ENCODE data around the gene APOA5. TPM values are rescaled to one million over a fixed set of nuclear protein-coding genes. Genes with fewer than 3 reads are reported as not detected.

APOA5 gene
- polyA plus RNA-seq, 3 donors: not detected

DNA sequence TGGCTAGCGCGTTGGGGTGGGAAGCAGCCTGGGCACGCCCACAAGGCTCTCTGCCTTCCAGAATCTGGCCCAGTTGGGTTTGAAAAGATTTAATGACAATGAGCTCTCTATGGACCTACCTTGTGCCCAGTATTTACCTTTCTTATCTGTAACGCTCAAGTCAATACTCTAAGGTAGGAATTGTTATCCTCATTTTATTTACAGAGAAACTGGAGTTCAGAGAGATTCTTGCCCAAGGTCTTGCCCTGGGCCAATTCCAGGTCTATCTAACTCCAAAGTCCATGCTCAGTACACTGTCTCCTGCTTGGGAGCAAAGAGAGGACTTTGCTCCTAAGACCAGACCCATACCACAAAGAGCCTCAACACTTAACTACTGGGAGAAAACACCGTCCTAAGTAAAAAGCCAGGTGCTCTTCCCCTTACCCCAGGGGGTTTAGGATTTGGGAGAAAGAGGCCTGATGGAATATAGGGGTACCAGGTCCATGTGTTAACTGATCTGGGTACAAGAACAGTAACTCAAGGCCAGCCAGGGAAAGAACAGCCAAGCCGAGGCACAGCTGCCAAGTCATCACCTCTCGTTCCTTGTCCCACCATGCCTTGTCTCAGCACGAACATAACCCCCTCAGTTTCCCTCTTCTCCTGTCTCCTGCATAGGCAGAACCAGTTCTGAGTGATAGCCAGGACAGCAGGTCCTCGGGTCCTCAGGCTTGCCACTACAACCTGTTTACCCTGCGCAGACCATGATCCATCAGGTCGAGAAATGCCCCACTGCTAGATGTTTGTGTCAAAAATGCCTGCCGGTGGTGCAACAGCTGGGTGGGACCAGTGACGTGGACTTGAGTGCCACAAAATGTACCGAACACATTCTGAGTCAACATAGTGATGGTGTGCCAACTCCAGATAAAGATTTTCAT is 16.8 kb upstream of the APOA5 start:
- H3K4me1 Mint-ChIP-seq: no peaks in the 10 kb centered on the region
- TF ChIP-seq CTCF (IDR thresholded peaks at IDR 0.05): no peak
- Histone ChIP-seq H3K79me2 (ENCODE audit: insufficient read depth, low read length) (no peaks in the 10 kb centered on the region), H3K27ac (ENCODE audit: low read depth in 1 of 2, low read length in 2 of 2) (no peak overlapping the region), H3K4me2 (replicated peaks; ENCODE audit: extremely low read depth, low read length, poor library complexity, severe bottlenecking) (no peak overlapping the region), H2AFZ (ENCODE audit: insufficient read depth, low read depth, low read length, poor library complexity, severe bottlenecking) (no peak overlapping the region), H3K4me3 (replicated peaks in 1 of 3; ENCODE audit: low read depth in 2 of 3, low read length in 3 of 3) (no peak overlapping the region), H3K9me3 (replicated peaks in 1 of 2; ENCODE audit: control insufficient read depth in 1 of 2, insufficient read depth in 1 of 2, low read length in 2 of 2) (no peaks in the 10 kb centered on the region), H3K27me3 (ENCODE audit: control insufficient read depth in 2 of 2, insufficient read depth in 2 of 2, low read length in 2 of 2) (no peaks in the 10 kb centered on the region), H3K4me1 (ENCODE audit: control insufficient read depth in 1 of 2, insufficient read depth in 2 of 2, low read length in 2 of 2) (no peaks in the 10 kb centered on the region), H4K20me1 (ENCODE audit: insufficient read depth, low read length) (no peaks in the 10 kb centered on the region), H3K9ac (ENCODE audit: insufficient read depth, low read length, poor library complexity, severe bottlenecking) (no peak overlapping the region), H3K36me3 (replicated peaks in 1 of 2; ENCODE audit: control insufficient read depth in 1 of 2, insufficient read depth in 2 of 2, low read length in 2 of 2) (no peaks in the 10 kb centered on the region)
- no peaks in the 10 kb centered on the region for H3K36me3 Mint-ChIP-seq
- no peak overlapping the region for H3K27ac Mint-ChIP-seq
- 91% methylated on average over 10 of the region's 14 CpGs for WGBS (ENCODE audit: insufficient coverage)
- peaks cover 0 to 4% (median 0%) of the 10 kb centered on the region in 7 donors for H3K9me3 Mint-ChIP-seq
- H3K27me3 Mint-ChIP-seq (ENCODE audit: low read depth in 3 of 3): peaks cover 3 to 8% (median 3%) of the 10 kb centered on the region in 3 donors
- intact Hi-C loops (cut with micrococcal nuclease): no loop called here
- no peak overlapping the region for H3K4me3 Mint-ChIP-seq
- no peak for DNase-seq

DNA sequence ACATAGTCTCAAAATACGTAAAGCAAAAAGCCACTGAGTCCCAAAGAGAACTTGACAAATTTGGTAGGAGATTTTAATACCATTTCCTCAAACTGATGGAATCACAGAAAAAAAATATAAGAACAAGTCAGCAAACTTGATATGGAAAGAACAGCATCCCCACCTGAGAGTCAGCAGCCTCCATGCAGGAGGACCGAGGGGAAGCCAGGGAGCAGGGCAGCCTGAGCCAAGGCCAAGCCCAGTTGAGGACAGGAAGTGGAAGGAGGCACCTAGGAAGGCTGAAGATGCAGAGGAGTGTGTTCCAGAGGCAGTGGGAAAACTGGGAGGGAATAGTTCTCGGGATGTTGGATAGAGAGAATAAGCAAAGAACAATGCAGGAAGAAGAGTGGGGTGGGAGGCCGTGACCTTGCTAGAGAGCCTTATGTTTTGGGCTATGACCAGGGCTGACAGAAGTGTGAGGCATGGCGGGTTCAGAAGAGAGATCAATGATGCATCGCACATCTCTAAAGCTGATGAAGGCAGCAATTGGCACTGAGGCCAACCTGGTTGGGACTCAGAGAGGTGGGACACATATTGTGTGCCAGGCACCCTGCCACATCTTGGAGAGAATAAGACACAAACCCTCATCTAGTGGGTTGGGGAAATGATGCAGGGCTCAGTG is 16.1 kb upstream of the APOA5 start:
- Histone ChIP-seq H3K9me3 (replicated peaks in 1 of 2; ENCODE audit: control insufficient read depth in 1 of 2, insufficient read depth in 1 of 2, low read length in 2 of 2) (no peaks in the 10 kb centered on the region), H2AFZ (ENCODE audit: insufficient read depth, low read depth, low read length, poor library complexity, severe bottlenecking) (no peak overlapping the region), H4K20me1 (ENCODE audit: insufficient read depth, low read length) (no peaks in the 10 kb centered on the region), H3K79me2 (ENCODE audit: insufficient read depth, low read length) (no peaks in the 10 kb centered on the region), H3K4me2 (replicated peaks; ENCODE audit: extremely low read depth, low read length, poor library complexity, severe bottlenecking) (no peak overlapping the region), H3K9ac (ENCODE audit: insufficient read depth, low read length, poor library complexity, severe bottlenecking) (no peak overlapping the region), H3K4me1 (ENCODE audit: control insufficient read depth in 1 of 2, insufficient read depth in 2 of 2, low read length in 2 of 2) (no peaks in the 10 kb centered on the region), H3K4me3 (replicated peaks in 1 of 3; ENCODE audit: low read depth in 2 of 3, low read length in 3 of 3) (no peak overlapping the region), H3K27me3 (ENCODE audit: control insufficient read depth in 2 of 2, insufficient read depth in 2 of 2, low read length in 2 of 2) (no peaks in the 10 kb centered on the region), H3K27ac (ENCODE audit: low read depth in 1 of 2, low read length in 2 of 2) (no peak overlapping the region), H3K36me3 (replicated peaks in 1 of 2; ENCODE audit: control insufficient read depth in 1 of 2, insufficient read depth in 2 of 2, low read length in 2 of 2) (no peaks in the 10 kb centered on the region)
- Mint-ChIP-seq H3K27ac (no peak overlapping the region), H3K27me3 (ENCODE audit: low read depth in 3 of 3) (peaks cover 3 to 8% (median 4%) of the 10 kb centered on the region in 3 donors), H3K36me3 (no peaks in the 10 kb centered on the region), H3K4me1 (no peaks in the 10 kb centered on the region), H3K4me3 (no peak overlapping the region), H3K9me3 (peaks cover 0 to 2% (median 0%) of the 10 kb centered on the region in 7 donors)
- no peak for DNase-seq
- no peak for TF ChIP-seq CTCF (IDR thresholded peaks at IDR 0.05)
- 93% methylated on average over 3 of the region's 6 CpGs for WGBS (ENCODE audit: insufficient coverage)
- intact Hi-C loops (cut with micrococcal nuclease): no loop called here
